SU-DHL-6 (cell line): Measurements from ENCODE around the gene QTRT2.

Source experiments
- EZH2phosphoT487 ChIP-seq: fragments of 200-600 bp; sonication (generic), shearing (Covaris generic); conservative IDR thresholded peaks from 2 replicates; pipeline ENCODE4 v1.6.1; 2018; ENCODE audit warnings: mild to moderate bottlenecking, antibody characterized with exemption, low read length, moderate library complexity, mixed read lengths
- TF ChIP-seq, protein P1 (sequence below): fragments of 200-600 bp; sonication (generic); IDR thresholded peaks from one replicate; pipeline ENCODE4 v1.5.1; 2017; ENCODE audit warnings: antibody characterized with exemption, mild to moderate bottlenecking, low read length, moderate library complexity; ENCODE audit not compliant: insufficient read depth, poor library complexity, severe bottlenecking

- TF ChIP-seq, protein P1, sequence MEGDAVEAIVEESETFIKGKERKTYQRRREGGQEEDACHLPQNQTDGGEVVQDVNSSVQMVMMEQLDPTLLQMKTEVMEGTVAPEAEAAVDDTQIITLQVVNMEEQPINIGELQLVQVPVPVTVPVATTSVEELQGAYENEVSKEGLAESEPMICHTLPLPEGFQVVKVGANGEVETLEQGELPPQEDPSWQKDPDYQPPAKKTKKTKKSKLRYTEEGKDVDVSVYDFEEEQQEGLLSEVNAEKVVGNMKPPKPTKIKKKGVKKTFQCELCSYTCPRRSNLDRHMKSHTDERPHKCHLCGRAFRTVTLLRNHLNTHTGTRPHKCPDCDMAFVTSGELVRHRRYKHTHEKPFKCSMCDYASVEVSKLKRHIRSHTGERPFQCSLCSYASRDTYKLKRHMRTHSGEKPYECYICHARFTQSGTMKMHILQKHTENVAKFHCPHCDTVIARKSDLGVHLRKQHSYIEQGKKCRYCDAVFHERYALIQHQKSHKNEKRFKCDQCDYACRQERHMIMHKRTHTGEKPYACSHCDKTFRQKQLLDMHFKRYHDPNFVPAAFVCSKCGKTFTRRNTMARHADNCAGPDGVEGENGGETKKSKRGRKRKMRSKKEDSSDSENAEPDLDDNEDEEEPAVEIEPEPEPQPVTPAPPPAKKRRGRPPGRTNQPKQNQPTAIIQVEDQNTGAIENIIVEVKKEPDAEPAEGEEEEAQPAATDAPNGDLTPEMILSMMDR = no peak
- TF ChIP-seq EZH2phosphoT487 = no peak
Measured at GRCh38 chr3:114111060-114111770, 54.7 kb downstream of the QTRT2 start.
